GM18868 (cell line): Measurements from ENCODE around the gene KCP.
A peak's percentile ranks its signal among the peaks of the same experiment; 100 is the strongest.

Experiments used
- ATAC-seq: cut with Tn5 transposase; IDR thresholded peaks from one replicate; pipeline ENCODE4 v1.9.1; 2021; ENCODE audit warnings: mild to moderate bottlenecking, moderate library complexity; ENCODE audit not compliant: unreplicated experiment

KCP gene

GRCh38 chr7:128939075-128939860 lies 28.8 kb upstream of the KCP start:
- ATAC-seq = peak; percentile 31

GRCh38 chr7:128938544-128939074 lies 28.1 kb upstream of the KCP start:
- no peak for ATAC-seq

GRCh38 chr7:128937647-128938543 lies 27.4 kb upstream of the KCP start, which contains the start of gene IRF5:
IRF5 (plus strand) TSS chr7:128937927; CDS start chr7:128942082, 4,155 bp downstream.
- ATAC-seq = no peak

- ATAC-seq = no peak
Measured at GRCh38 chr7:128937271-128937646, 26.8 kb upstream of the KCP start.

GRCh38 chr7:128936798-128937197 lies 26.3 kb upstream of the KCP start:
- ATAC-seq = no peak

GRCh38 chr7:128935342-128935730 lies 24.8 kb upstream of the KCP start:
- ATAC-seq = no peak

GRCh38 chr7:128934361-128935341 lies 24.1 kb upstream of the KCP start:
- peak; percentile 37 for ATAC-seq

- ATAC-seq = peak; percentile 46
Measured at GRCh38 chr7:128933180-128933891, 22.8 kb upstream of the KCP start.

GRCh38 chr7:128932862-128933179 lies 22.3 kb upstream of the KCP start:
- ATAC-seq = no peak

GRCh38 chr7:128931965-128932861 lies 21.7 kb upstream of the KCP start:
- ATAC-seq = no peak

GRCh38 chr7:128931190-128931798 lies 20.8 kb upstream of the KCP start:
- no peak for ATAC-seq

GRCh38 chr7:128928882-128929788 lies 18.6 kb upstream of the KCP start:
- no peak for ATAC-seq

GRCh38 chr7:128928159-128928813 lies 17.8 kb upstream of the KCP start:
- ATAC-seq = no peak

GRCh38 chr7:128924707-128925588 lies 14.4 kb upstream of the KCP start:
- no peak for ATAC-seq

GRCh38 chr7:128923411-128923800 lies 12.9 kb upstream of the KCP start:
- no peak for ATAC-seq
